Effector CD8-positive, alpha-beta T cell (primary cell): ENCODE measurements around the gene IL15RA.
A peak's percentile ranks its signal among the peaks of the same experiment; 100 is the strongest.
"Not testable (repeated sequence)": the region's sequence is repeated elsewhere in the genome, so short reads cannot be mapped to it uniquely, and the experiment has no call there.

ENCODE experiments used
- DNase-seq: peaks from one replicate; lab custom pipeline; 2025; lab: John Stamatoyannopoulos, UW

The IL15RA gene

GRCh38 chr10:6005856-6006395, 28.6 kb upstream of the IL15RA start:
- no peak for DNase-seq

GRCh38 chr10:6005161-6005804, 27.9 kb upstream of the IL15RA start:
- not testable (repeated sequence) for DNase-seq

GRCh38 chr10:6002809-6003510, 25.6 kb upstream of the IL15RA start:
- no peak for DNase-seq

GRCh38 chr10:5999440-6000165, 22.3 kb upstream of the IL15RA start:
- DNase-seq = no peak

GRCh38 chr10:5996696-5997095, 19.4 kb upstream of the IL15RA start:
- DNase-seq = no peak

GRCh38 chr10:5992398-5992797, 15.1 kb upstream of the IL15RA start:
- no peak for DNase-seq

- no peak for DNase-seq
These were observed 14.4 kb upstream of the IL15RA start for GRCh38 chr10:5991708-5992107.

GRCh38 chr10:5989756-5990155, 12.4 kb upstream of the IL15RA start:
- DNase-seq = no peak

GRCh38 chr10:5988336-5988920, 11.1 kb upstream of the IL15RA start:
- no peak for DNase-seq

- DNase-seq = no peak
These were observed 10.4 kb upstream of the IL15RA start for GRCh38 chr10:5987747-5988146.

GRCh38 chr10:5985029-5985428, 7.7 kb upstream of the IL15RA start:
- no peak for DNase-seq

GRCh38 chr10:5983774-5984173, 6.4 kb upstream of the IL15RA start:
- no peak for DNase-seq

- DNase-seq = no peak
These were observed 4.2 kb upstream of the IL15RA start for GRCh38 chr10:5981529-5981928.

GRCh38 chr10:5978230-5978489, 817 bp upstream of the IL15RA start:
- DNase-seq = no peak

GRCh38 chr10:5976512-5977470, 552 bp downstream of the IL15RA start:
- DNase-seq = no peak

GRCh38 chr10:5975641-5976473, 1.5 kb downstream of the IL15RA start:
- peak; percentile 4 for DNase-seq

- no peak for DNase-seq
These were observed 4.3 kb downstream of the IL15RA start for GRCh38 chr10:5973069-5973468.

- no peak for DNase-seq
These were observed 5.5 kb downstream of the IL15RA start for GRCh38 chr10:5971886-5972285.

- no peak for DNase-seq
These were observed 6.0 kb downstream of the IL15RA start for GRCh38 chr10:5971315-5971832.

- DNase-seq = no peak
These were observed 6.8 kb downstream of the IL15RA start for GRCh38 chr10:5970527-5970926.
